ENCODE measurements around the gene INSR. TPM values are rescaled to one million over a fixed set of nuclear protein-coding genes. Genes with fewer than 3 reads are reported as not detected.

INSR gene
- total RNA-seq, 4 donors from 2014 or later: 54.0 to 226 (median 71.1) TPM

DNA sequence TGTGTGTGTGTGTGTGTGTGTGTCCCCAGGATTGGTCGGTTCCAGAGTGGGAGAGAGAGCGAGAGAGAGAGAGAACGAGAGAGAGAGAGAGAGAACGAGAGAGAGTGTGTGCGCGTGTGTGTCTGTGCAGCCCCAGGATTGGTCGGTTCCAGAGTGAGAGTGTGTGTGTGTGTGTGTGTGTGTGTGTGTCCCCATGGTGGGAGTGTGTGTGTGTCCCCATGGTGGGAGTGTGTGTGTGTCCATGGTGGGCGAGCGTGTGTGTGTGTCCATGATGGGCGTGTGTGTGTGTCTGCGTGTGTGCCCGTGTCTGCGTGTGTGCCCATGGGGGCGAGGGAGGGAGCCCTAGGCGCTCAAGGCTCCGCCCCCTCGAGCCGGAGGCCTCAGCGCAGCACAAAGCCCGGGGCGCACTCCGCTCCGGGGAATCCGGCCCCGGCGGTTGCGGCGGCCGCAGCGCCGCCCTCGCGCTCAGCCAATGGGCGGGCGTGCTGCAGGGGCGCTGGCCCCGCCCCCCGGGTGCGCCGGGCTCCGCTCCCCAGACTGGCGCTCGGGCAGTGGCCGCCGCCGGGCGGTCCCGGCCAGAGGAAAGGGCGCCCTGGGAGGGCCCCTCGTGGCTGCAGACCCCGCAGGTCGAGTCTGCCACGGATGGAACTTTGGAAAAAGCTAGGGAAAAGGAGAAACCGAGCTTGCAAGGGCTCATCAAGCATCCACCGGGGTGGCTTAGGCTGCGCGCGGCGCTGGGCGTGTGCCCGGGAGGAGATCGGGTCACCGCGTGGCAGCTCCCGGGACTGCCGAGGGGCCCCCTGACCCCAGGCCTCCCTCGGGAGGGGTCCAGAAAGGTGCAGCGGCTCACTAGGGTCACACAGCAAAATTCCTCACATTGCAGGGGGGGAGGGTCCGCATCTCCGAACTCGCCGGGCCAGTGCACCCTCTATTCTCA is 96.2 kb downstream of the INSR start:
- DNase-seq (peak; percentile 91 to 95), ATAC-seq (peak; percentile 77 to 82)
- intact Hi-C loops (cut with DNase I; ENCODE audit: low total_unique reads): loop anchor here (1.0 to 5.0 kb wide), 5 partner anchors 15 to 99 kb away; partner anchors contain the start of gene INSR
- Histone ChIP-seq H3K36me3 (no peaks in the 10 kb centered on the region), H3K4me1 (peaks cover 18 to 26% of the 10 kb centered on the region in 2 donors), H3K27ac (peak overlapping the region; percentile 76 to 93 (median 86)), H3K4me3 (peak overlapping the region; percentile 52 to 86 (median 68)), H3K9me3 (no peaks in the 10 kb centered on the region), H3K27me3 (no peaks in the 10 kb centered on the region)
- in situ Hi-C loops (cut with MboI; ENCODE audit: low sequenced_read_pairs in 4 of 4): loop anchor here in 2 of 4 donors (5.0 to 10.0 kb wide), 2 partner anchors 94 to 97 kb away; partner anchors contain the start of gene INSR (in 2 of the 2)
- peak; percentile 49 to 73 for TF ChIP-seq POLR2A (IDR thresholded peaks at IDR 0.05)
- TF ChIP-seq, protein P1, sequence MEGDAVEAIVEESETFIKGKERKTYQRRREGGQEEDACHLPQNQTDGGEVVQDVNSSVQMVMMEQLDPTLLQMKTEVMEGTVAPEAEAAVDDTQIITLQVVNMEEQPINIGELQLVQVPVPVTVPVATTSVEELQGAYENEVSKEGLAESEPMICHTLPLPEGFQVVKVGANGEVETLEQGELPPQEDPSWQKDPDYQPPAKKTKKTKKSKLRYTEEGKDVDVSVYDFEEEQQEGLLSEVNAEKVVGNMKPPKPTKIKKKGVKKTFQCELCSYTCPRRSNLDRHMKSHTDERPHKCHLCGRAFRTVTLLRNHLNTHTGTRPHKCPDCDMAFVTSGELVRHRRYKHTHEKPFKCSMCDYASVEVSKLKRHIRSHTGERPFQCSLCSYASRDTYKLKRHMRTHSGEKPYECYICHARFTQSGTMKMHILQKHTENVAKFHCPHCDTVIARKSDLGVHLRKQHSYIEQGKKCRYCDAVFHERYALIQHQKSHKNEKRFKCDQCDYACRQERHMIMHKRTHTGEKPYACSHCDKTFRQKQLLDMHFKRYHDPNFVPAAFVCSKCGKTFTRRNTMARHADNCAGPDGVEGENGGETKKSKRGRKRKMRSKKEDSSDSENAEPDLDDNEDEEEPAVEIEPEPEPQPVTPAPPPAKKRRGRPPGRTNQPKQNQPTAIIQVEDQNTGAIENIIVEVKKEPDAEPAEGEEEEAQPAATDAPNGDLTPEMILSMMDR (IDR thresholded peaks at IDR 0.05 in 4 of 5, conservative IDR thresholded peaks at IDR 0.05 in 1 of 5): peak; percentile 26 to 52 (median 48)

DNA sequence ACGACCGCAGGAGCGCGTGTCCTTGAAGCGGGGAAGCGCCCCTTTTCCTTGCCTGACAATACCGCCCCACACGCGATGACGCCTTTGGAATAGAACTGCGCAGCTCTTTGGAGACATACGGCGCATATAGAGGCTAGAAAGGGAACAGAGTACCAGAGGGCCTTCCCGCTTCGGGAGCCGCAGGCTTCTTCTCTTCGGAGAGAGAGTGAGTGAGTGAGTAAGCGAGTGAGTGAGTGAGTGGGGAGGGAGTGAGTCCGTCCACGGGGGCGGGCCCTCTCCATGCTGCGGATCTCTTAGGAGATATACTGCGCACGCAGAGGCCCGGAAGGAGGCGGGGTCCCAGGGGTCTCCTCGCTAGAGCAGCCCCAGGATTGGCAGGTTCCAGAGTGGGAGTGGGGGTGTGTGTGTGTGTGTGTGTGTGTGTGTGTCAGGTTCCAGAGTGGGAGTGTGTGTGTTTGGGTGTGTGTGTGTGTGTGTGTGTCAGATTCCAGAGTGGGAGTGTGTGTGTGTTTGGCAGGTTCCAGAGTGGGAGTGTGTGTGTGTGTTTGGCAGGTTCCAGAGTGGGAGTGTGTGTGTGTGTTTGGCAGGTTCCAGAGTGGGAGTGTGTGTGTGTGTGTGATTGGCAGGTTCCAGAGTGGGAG is 97.0 kb downstream of the INSR start:
- intact Hi-C loops (cut with DNase I; ENCODE audit: low total_unique reads) (loop anchor here (2.0 to 5.0 kb wide), 2 partner anchors 14 to 40 kb away; no protein-coding TSS in a partner anchor), in situ Hi-C loops (cut with MboI; ENCODE audit: low sequenced_read_pairs in 4 of 4) (loop anchor here in 2 of 4 donors (5.0 to 10.0 kb wide), 2 partner anchors 95 to 98 kb away; partner anchors contain the start of gene INSR (in 2 of the 2))
- peak overlapping the region; percentile 38 to 86 (median 66) for H3K4me3 ChIP-seq
- H3K9me3 ChIP-seq: no peaks in the 10 kb centered on the region
- peak overlapping the region; percentile 76 to 93 (median 86) for H3K27ac ChIP-seq
- no peaks in the 10 kb centered on the region for H3K27me3 ChIP-seq
- TF ChIP-seq, protein P1 (IDR thresholded peaks at IDR 0.05 in 4 of 5, conservative IDR thresholded peaks at IDR 0.05 in 1 of 5): no peak
- TF ChIP-seq POLR2A (IDR thresholded peaks at IDR 0.05): peak; percentile 15 to 26
- ATAC-seq: peak; percentile 67 to 75
- H3K36me3 ChIP-seq: no peaks in the 10 kb centered on the region
- peaks cover 18 to 26% of the 10 kb centered on the region in 2 donors for H3K4me1 ChIP-seq
- DNase-seq: peak; percentile 87 to 92

DNA sequence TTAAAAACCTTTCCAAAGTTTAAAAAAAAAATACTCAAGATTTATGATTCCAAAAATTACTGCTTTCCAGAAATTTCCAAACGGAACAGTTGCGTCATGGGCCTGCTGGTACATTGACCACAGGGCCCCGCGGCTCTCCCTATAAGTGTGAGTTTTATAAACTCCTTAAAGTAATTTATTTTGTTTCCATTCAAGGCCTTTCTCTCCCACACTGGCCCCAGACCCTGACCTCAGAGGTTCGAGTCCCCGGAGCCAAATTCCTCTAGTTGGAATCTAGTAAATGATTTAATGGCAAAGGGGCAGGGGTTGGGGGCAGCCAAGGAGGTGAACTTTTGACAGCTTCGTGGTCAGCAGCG is 97.5 kb downstream of the INSR start:
- Histone ChIP-seq H3K27me3 (no peaks in the 10 kb centered on the region), H3K4me1 (peaks cover 18 to 26% of the 10 kb centered on the region in 2 donors), H3K36me3 (no peaks in the 10 kb centered on the region), H3K9me3 (no peaks in the 10 kb centered on the region), H3K27ac (peak overlapping the region; percentile 76 to 93 (median 86)), H3K4me3 (peak overlapping the region; percentile 38 to 86 (median 66))
- DNase-seq (peak in 1 of 2 donors; percentile 43), ATAC-seq (no peak)
- in situ Hi-C loops (cut with MboI; ENCODE audit: low sequenced_read_pairs in 4 of 4) (loop anchor here in 2 of 4 donors (5.0 to 10.0 kb wide), 2 partner anchors 96 to 98 kb away; partner anchors contain the start of gene INSR (in 2 of the 2)), intact Hi-C loops (cut with DNase I; ENCODE audit: low total_unique reads) (loop anchor here (2.0 to 5.0 kb wide), 2 partner anchors 14 to 39 kb away; no protein-coding TSS in a partner anchor)
- TF ChIP-seq POLR2A (IDR thresholded peaks at IDR 0.05): no peak
- TF ChIP-seq, protein P1 (IDR thresholded peaks at IDR 0.05 in 4 of 5, conservative IDR thresholded peaks at IDR 0.05 in 1 of 5): no peak

DNA sequence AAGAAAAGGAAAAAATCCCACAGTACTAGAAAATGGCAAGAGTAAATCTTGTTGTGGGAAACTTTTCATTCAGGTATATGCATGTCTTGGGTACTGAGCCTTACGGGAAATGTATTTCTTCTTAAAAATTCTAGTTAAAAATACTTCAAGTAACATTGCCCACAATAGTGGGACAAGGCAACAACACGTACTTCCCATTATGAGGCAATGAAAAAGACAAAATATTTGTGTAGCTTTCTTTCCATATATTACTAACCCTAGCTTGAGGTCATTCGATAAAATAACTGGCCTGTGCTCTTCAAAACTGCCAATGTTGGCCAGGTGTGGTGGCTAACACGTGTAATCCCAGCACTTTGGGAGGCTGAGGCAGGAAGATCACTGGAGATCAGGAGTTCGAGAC is 99.2 kb downstream of the INSR start:
- DNase-seq: no peak
- Histone ChIP-seq H3K27ac (no peak overlapping the region), H3K9me3 (no peaks in the 10 kb centered on the region), H3K36me3 (no peaks in the 10 kb centered on the region), H3K27me3 (no peaks in the 10 kb centered on the region), H3K4me1 (peaks cover 17 to 21% of the 10 kb centered on the region in 2 donors), H3K4me3 (no peak overlapping the region)
- intact Hi-C loops (cut with DNase I; ENCODE audit: low total_unique reads): loop anchor here (5.0 kb wide), 1 partner anchor 38 kb away; no protein-coding TSS in a partner anchor
- ATAC-seq: no peak
- TF ChIP-seq, protein P1 (IDR thresholded peaks at IDR 0.05 in 4 of 5, conservative IDR thresholded peaks at IDR 0.05 in 1 of 5): no peak
- no peak for TF ChIP-seq POLR2A (IDR thresholded peaks at IDR 0.05)
- in situ Hi-C loops (cut with MboI; ENCODE audit: low sequenced_read_pairs in 4 of 4): loop anchor here in 2 of 4 donors (5.0 to 10.0 kb wide), 2 partner anchors 97 to 100 kb away; partner anchors contain the start of gene INSR (in 2 of the 2)

Data from gastrocnemius medialis (tissue), 4 donors.